Fibroblast of peridontal ligament (primary cell): Measurements from ENCODE around the gene ARL14EP.

Source experiments
- DNase-seq: peaks from one replicate; pipeline ENCODE4 v3.0.0-alpha.2; 2010; ENCODE audit errors: extremely low read depth

Gene ARL14EP

GRCh38 chr11:30326906-30327305, 4.0 kb downstream of the ARL14EP start:
- no peak for DNase-seq

GRCh38 chr11:30328681-30329080, 5.8 kb downstream of the ARL14EP start:
- DNase-seq, result peak; percentile 74

- peak; percentile 11 for DNase-seq
Measured at GRCh38 chr11:30329150-30329940, 6.4 kb downstream of the ARL14EP start.

- peak; percentile 27 for DNase-seq
Measured at GRCh38 chr11:30333405-30333804, 10.5 kb downstream of the ARL14EP start.

GRCh38 chr11:30342736-30343166, 19.8 kb downstream of the ARL14EP start:
- DNase-seq, result no peak

GRCh38 chr11:30344085-30344484, 21.2 kb downstream of the ARL14EP start:
- DNase-seq, result no peak

GRCh38 chr11:30345644-30346043, 22.7 kb downstream of the ARL14EP start:
- DNase-seq, result no peak

- DNase-seq, result peak; percentile 75
Measured at GRCh38 chr11:30346068-30346688, 23.3 kb downstream of the ARL14EP start.

- DNase-seq, result no peak
Measured at GRCh38 chr11:30348035-30348434, 25.1 kb downstream of the ARL14EP start.

- DNase-seq, result no peak
Measured at GRCh38 chr11:30349885-30350284, 27.0 kb downstream of the ARL14EP start.

- DNase-seq, result no peak
Measured at GRCh38 chr11:30350384-30350783, 27.5 kb downstream of the ARL14EP start.

- no peak for DNase-seq
Measured at GRCh38 chr11:30351061-30351460, 28.2 kb downstream of the ARL14EP start.

GRCh38 chr11:30356391-30356790, 33.5 kb downstream of the ARL14EP start:
- DNase-seq, result no peak

- no peak for DNase-seq
Measured at GRCh38 chr11:30357872-30358271, 35.0 kb downstream of the ARL14EP start.

GRCh38 chr11:30358536-30358935, 35.6 kb downstream of the ARL14EP start:
- no peak for DNase-seq

GRCh38 chr11:30360741-30361140, 37.8 kb downstream of the ARL14EP start:
- DNase-seq, result no peak

GRCh38 chr11:30364139-30364836, 41.4 kb downstream of the ARL14EP start:
- DNase-seq, result no peak

- no peak for DNase-seq
Measured at GRCh38 chr11:30364837-30365482, 42.1 kb downstream of the ARL14EP start.

GRCh38 chr11:30365793-30366517, 43.1 kb downstream of the ARL14EP start:
- no peak for DNase-seq

- DNase-seq, result no peak
Measured at GRCh38 chr11:30368394-30368793, 45.5 kb downstream of the ARL14EP start.

- no peak for DNase-seq
Measured at GRCh38 chr11:30370164-30370563, 47.3 kb downstream of the ARL14EP start.

GRCh38 chr11:30377347-30377746, 54.4 kb downstream of the ARL14EP start:
- no peak for DNase-seq
